Stimulated activated CD4-positive, alpha-beta T cell treated with anti-CD3 and anti-CD28 coated beads, Interleukin-4, amount 100 ng/mL, for 1 hour (primary cell): ENCODE measurements around the gene TMEM242.

Source experiments
- DNase-seq: peaks from one replicate; pipeline ENCODE4 v3.0.0-alpha.2; 2020

Gene TMEM242

DNA sequence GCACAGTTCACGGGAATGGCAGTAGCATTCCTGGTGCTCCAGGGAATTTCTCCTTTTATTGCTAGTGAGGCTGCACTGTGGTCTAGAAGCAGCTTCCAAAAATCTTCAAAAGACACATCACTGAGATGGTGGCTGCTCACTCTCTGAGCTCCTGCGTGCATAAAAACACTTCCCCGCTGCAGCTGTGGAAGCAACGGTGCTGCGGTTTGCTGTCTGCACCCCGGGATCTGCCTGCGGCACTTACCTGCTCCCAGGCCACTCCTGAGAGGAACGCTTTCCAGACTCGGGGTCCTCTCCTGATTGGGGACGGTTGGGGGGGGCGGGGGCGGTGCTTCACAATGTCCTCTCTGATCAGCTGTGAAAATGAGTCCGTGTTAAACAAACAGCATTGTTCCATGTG is 77.9 kb downstream of the TMEM242 start:
- no peak for DNase-seq

- DNase-seq, result no peak
Observed at GRCh38 chr6:157244780-157245179, 78.5 kb downstream of the TMEM242 start.

GRCh38 chr6:157244175-157244574 is 79.1 kb downstream of the TMEM242 start:
- no peak for DNase-seq

GRCh38 chr6:157242791-157243190 is 80.5 kb downstream of the TMEM242 start:
- no peak for DNase-seq

DNA sequence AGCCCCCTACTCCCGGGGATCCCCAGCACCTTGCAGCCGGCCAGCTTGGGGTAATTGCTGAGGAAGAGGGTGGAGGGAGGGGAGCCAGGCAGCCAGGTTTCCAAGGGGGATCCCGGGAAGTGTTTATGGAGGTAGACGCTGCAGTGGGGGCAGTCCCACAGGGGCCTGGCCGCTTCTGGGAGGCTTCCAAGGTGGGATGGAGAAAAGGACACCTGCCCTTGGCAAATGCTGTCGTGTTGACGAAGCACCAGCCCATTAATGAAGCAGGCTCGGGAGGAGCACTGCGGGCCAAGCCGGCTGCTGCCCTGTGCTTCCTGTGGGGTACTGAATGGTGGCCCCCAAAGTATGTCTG is 82.4 kb downstream of the TMEM242 start:
- no peak for DNase-seq

DNA sequence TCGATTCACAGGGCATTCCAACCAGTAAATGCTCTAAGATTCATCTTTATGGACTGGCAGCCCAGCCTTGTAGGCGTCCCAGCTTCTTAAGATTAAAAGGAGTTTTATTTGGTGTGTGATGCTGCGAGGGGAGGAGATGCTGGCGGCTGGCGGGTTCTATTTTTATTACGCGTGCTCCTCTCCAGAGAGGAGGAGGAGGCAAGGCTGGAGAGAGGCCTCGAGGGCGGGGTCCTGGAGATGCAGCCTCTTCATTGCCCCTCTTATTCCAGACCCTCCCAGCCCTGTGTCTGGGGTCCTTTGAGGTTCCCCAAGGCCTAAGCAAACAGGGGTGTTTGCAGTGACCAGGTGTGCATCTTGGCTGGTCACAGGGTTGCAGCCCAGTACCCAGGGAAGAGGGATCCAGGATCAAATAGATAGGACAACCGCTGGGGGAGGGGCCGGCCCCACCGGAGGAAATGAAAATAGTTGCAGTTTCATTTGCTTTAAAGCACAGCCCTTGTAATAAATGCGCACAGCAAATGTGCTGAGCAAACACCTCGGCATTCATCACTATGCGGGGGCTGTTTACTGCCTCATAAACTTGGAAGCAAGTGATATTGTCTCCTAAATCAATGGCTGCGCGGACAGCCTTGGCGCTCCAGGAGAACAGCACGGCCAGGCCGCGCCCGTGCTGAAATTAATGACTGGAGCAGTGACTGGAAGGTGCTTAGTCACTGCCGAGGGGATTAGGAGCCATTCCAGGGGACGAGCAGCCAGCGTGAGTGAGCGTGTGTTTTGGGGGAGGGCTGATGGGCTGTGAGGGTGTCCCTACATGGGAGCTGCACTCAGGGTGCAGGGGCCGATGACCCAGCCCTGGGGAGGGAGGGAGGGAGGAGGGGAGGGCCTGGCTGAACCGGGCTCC is 83.0 kb downstream of the TMEM242 start:
- DNase-seq, result no peak

- no peak for DNase-seq
Observed at GRCh38 chr6:157239671-157240058, 83.7 kb downstream of the TMEM242 start.
